VCaP (cell line): ENCODE measurements around the gene EMID1.

Source experiments
- H3K27ac ChIP-seq: fragments of 450-650 bp; 2 replicates; pipeline ENCODE4 v1.5.1; 2017
- TF ChIP-seq, protein P1 (sequence below): fragments of 450-650 bp; conservative IDR thresholded peaks from 2 replicates; pipeline ENCODE4 v1.5.1; 2017; ENCODE audit warnings: mild to moderate bottlenecking, moderate library complexity

EMID1 gene

DNA sequence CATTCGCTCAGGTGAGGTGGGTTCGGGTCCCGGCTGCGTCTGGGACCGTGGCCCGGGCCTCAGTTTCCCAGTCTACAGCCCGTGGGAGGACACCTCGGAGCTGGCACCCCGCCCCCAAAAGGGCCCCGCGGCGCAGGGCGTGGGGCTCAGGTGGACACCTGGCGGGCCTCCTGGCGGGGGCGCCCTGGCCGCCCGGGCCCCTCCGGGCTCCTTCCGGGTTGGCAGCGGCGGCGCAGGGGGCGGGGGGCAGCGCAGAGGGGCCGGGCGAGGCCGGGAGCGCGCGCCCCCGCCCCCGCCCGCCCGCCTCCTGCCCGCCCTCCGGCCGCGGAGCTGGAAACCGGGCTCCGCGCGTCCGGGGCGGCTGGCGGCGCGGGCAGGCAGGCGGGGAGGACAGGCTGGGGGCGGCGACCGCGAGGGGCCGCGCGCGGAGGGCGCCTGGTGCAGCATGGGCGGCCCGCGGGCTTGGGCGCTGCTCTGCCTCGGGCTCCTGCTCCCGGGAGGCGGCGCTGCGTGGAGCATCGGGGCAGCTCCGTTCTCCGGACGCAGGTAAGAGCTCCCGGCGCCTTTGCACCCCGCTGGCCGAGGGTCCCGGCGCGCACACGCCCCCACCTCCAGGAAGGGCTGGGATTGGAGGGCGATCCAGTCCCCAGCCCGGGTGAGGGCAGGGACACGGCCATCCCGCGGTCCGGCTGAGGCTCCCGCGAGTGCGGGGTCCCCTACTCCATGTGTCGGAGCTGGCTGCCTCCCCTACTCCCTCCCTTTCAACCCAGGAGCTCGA is at the start of gene EMID1:
EMID1 (plus strand) TSS at position 303 of the 778 bp plus-strand sequence; CDS start at position 446, 143 bp downstream.
- TF ChIP-seq, protein P1, sequence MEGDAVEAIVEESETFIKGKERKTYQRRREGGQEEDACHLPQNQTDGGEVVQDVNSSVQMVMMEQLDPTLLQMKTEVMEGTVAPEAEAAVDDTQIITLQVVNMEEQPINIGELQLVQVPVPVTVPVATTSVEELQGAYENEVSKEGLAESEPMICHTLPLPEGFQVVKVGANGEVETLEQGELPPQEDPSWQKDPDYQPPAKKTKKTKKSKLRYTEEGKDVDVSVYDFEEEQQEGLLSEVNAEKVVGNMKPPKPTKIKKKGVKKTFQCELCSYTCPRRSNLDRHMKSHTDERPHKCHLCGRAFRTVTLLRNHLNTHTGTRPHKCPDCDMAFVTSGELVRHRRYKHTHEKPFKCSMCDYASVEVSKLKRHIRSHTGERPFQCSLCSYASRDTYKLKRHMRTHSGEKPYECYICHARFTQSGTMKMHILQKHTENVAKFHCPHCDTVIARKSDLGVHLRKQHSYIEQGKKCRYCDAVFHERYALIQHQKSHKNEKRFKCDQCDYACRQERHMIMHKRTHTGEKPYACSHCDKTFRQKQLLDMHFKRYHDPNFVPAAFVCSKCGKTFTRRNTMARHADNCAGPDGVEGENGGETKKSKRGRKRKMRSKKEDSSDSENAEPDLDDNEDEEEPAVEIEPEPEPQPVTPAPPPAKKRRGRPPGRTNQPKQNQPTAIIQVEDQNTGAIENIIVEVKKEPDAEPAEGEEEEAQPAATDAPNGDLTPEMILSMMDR = peak; percentile 37; the same call in 1 of the 2 replicates
- H3K27ac ChIP-seq = peak within 1 kb of the TSS; percentile 57; the same call in 1 of the 2 replicates

DNA sequence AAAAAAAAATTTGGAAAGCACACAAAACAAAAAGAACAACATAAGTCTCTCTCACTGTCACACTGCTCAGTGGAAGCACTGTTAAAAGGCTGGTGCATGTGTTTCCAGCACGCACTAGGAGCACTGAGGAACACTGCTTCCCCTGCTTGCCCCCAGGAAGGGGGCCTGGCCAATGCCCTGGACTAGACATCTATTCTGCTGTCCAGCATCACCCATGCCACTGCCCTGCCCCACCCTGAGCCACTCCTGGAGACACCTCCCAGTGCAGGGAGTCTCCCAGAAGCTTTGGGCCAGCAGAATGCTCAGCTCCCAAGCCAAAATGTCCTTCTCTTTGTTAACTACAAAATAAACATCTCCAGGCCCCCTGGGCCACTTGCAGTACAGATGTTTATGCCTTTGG is 49.7 kb upstream of the EMID1 start:
- H3K27ac ChIP-seq = no peak overlapping the region
- TF ChIP-seq, protein P1 = no peak

DNA sequence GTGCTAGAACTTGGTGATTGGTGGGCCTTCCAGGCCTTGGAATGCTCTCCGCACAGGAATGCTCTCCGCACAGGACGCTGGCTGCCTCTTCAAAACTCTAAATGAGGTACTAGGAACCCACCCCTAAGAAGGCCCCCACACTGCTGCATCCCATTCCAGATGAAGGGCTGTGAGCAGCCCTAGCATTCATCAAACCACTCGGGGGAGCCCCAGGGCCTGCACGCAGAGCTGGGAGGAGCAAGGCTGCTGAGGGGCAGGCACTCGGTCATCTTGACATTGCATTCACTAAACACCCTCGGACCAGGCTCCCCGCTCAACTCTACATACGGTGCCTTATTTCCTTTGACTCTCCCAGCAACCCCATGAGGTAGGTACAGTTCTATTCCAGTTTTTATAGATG is 49.2 kb upstream of the EMID1 start:
- H3K27ac ChIP-seq = no peak overlapping the region
- TF ChIP-seq, protein P1 = no peak

DNA sequence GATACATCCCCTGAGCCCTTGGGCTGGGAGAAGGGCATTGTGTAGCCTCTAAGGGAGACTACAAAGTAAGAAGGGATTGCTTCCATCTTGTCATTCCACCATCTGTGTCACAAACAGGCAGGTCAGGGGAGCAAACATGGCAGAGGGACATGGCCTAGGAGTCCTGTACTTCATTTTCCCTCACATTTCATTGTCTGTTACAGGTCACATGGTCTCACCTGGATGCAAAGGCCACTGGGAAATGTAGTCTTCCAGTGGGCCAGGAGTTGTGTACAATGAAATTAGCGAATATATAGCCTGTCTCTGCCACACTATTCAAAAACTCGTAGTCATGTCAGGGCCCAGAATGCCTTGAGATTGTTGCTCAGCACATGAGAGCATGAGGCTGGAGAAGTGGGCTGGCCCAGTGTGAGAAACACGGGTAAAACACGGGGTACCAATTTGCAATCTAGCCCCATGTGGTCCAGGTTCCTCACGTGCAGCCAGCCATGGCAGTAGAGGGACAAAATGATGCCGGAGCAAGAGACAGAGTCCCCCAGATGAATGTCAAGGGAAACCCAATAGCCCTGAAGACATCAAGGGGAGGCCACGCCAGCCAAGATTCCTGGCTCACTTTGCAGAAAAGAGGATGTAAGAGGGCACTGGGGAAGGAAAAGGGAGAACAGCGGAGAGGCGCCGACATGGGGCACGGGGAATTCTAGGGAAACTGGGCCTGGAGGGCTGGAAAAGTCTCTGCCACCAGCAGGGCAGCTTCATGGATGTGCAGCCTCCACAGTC is 47.7 kb upstream of the EMID1 start:
- H3K27ac ChIP-seq = no peak overlapping the region
- TF ChIP-seq, protein P1 = no peak

DNA sequence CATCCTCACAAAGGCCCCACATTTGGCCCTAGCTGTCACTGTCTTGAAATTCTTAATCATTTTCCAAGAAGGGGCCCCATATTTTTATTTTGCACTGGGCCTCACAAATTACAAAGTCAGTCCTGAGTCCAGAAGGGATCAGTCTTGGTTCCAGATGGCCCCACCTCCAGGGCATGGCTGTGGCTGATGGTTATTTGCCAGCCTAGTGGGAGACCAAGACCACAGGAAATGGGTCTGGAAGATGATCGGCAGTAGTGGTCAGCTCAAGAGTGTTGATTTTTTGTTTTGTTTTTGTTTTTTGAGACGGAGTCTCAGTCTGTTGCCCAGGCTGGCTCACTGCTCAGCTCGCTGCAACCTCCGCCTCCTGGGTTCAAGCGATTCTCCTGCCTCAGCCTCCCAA is 47.1 kb upstream of the EMID1 start:
- TF ChIP-seq, protein P1 = no peak
- no peak overlapping the region for H3K27ac ChIP-seq

DNA sequence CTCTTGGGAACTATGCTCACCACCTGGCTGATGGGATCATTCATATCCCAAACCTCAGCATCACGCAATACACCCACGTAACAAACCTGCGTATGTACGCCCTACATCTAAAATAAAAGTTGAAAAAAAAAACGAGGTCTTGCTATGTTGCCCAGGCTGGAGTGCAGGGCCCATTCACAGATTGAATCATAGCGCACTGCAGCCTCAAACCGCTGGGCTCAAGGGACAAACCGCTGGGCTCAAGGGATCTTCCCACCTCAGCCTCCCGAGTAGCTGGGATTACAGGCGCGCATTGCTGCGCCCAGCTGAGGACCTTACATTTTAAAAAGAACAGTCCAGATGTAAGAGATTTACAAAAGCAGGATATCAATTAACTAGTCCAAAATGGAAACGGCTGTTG is 41.9 kb upstream of the EMID1 start:
- TF ChIP-seq, protein P1 = no peak
- H3K27ac ChIP-seq = no peak overlapping the region

DNA sequence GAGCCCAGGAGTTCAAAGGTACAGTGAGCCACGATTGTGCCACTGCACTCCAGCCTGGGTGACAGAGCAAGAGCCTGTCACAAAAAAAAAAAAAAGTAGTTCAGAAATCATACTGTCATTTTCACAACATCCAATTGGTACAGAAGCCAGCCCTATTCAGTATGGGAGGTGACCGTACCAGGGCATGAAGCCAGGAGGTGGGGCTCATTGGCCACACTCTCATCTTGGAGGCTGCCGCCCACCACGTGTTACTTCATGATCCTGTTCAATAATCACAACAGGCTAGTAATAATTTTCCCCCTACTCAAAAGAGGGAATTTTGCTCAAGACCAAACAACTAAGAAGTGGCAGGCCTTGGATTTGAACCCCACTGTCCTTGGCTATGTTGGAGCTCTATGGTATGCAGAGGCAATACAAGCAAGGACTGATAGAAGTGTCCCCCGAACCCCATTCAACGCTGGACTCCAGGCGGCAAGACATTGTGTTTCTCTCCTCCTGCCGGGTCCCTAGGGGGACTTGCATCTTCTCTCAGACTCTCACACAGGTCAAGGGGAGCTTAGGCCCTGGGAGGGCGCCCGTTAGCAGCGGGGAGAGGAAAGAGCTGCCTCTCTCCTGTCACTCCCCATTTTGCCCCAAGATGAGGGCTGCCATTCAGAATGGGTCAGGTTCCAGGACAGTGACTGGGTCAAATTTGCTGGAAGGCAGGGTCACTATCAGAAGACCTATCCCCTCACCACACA is 40.2 kb upstream of the EMID1 start:
- TF ChIP-seq, protein P1 = no peak
- H3K27ac ChIP-seq = no peak overlapping the region
